A549 (cell line): ENCODE data around the gene TENT5A. TPM values are rescaled to one million over a fixed set of nuclear protein-coding genes. Genes with fewer than 3 reads are reported as not detected.

ENCODE experiments used
- ATAC-seq, 2 experiments: fragments of 200-7000 bp in 1 of 2; fragments of >200 bp in 1 of 2; cut with Nextera tagmentation in 1 of 2; cut with Tn5 transposase in 1 of 2; 3 replicates each; pipeline versions ENCODE4 v1.8.0 to v1.9.1; 2018 to 2020; ENCODE audit warnings: mild to moderate bottlenecking in 1 of 2, moderate library complexity in 1 of 2
- CTCF ChIA-PET: fragments of 300-600 bp; sonication (Branson Sonifier 250); formaldehyde crosslinking; extraction: SDS; loops from one replicate; lab custom pipeline; 2021; ENCODE audit warnings: antibody characterized with exemption, inconsistent platforms; lab: Yijun Ruan, JAX
- POLR2A ChIA-PET: fragments of 350-600 bp; formaldehyde crosslinking; extraction: SDS; loops from one replicate; lab custom pipeline; 2021; ENCODE audit warnings: antibody characterized with exemption, inconsistent platforms; lab: Yijun Ruan, JAX
- DNase-seq, 2 experiments: peaks; one replicate each; pipeline versions ENCODE4 v3.0.0 to v3.0.0-alpha.2; 2011 to 2016; ENCODE audit warnings: low read depth in 1 of 2, low spot score in 1 of 2
- FAIRE-seq: peaks from 2 replicates; lab custom pipeline; 2011; peaks lifted over from hg19 to GRCh38; lab: Jason Lieb, UNC
- H3K27ac ChIP-seq, 2 experiments: fragments of >200 bp; sonication (Bioruptor Twin); formaldehyde crosslinking; 3 replicates each; pipeline ENCODE4 v1.5.1; 2016 to 2017
- H3K4me1 ChIP-seq: fragments of >200 bp; sonication (Bioruptor Twin); formaldehyde crosslinking; 3 replicates; pipeline ENCODE4 v1.6.1; 2016
- H3K4me2 ChIP-seq: fragments of >200 bp; sonication (Bioruptor Twin); formaldehyde crosslinking; 3 replicates; pipeline ENCODE4 v1.6.1; 2016
- H3K4me3 ChIP-seq: fragments of >200 bp; sonication (Bioruptor Twin); formaldehyde crosslinking; 3 replicates; pipeline ENCODE4 v1.5.1; 2016
- H3K9me3 ChIP-seq: fragments of >200 bp; sonication (Bioruptor Twin); formaldehyde crosslinking; 3 replicates; pipeline ENCODE4 v1.6.1; 2016
- ATOH8 ChIP-seq: fragments of 250-450 bp; sonication (Bioruptor Pico); IDR thresholded peaks from 2 replicates; pipeline ENCODE4 v1.5.0; 2020; ENCODE audit warnings: low read depth, mild to moderate bottlenecking, moderate library complexity
- BCL3 ChIP-seq: fragments of >200 bp; sonication (Bioruptor Twin); formaldehyde crosslinking; IDR thresholded peaks from 3 replicates; pipeline ENCODE4 v1.6.1; 2016
- CHD2 ChIP-seq: fragments of 150-350 bp; IDR thresholded peaks from 2 replicates; pipeline ENCODE4 v1.6.1; 2014; ENCODE audit warnings: low read length; ENCODE audit not compliant: partially characterized antibody
- E2F6 ChIP-seq: IDR thresholded peaks from 2 replicates; pipeline ENCODE4 v1.6.1; 2012; ENCODE audit warnings: low read depth, borderline replicate concordance
- EHF ChIP-seq: fragments of 250-450 bp; sonication (Bioruptor Pico); IDR thresholded peaks from 2 replicates; pipeline ENCODE4 v1.5.0; 2020; ENCODE audit warnings: mild to moderate bottlenecking
- ESRRA ChIP-seq: fragments of 150-350 bp; IDR thresholded peaks from 2 replicates; pipeline ENCODE4 v1.6.1; 2014; ENCODE audit warnings: mild to moderate bottlenecking, low read length, borderline replicate concordance
- HEYL ChIP-seq: fragments of 250-450 bp; sonication (Bioruptor Pico); IDR thresholded peaks from 2 replicates; pipeline ENCODE4 v1.8.0; 2021; ENCODE audit warnings: mild to moderate bottlenecking, moderate library complexity
- JUNB ChIP-seq: fragments of >200 bp; sonication (Bioruptor Twin); formaldehyde crosslinking; IDR thresholded peaks from 2 replicates; pipeline ENCODE4 v1.6.1; 2016
- MAZ ChIP-seq: fragments of 150-350 bp; IDR thresholded peaks from 2 replicates; pipeline ENCODE4 v1.6.1; 2014; ENCODE audit warnings: antibody characterized with exemption, low read depth, low read length, borderline replicate concordance
- NFE2L2 ChIP-seq: fragments of 150-350 bp; conservative IDR thresholded peaks from 2 replicates; pipeline ENCODE4 v1.6.1; 2014; ENCODE audit warnings: low read length
- RCOR1 ChIP-seq: fragments of 150-350 bp; IDR thresholded peaks from 2 replicates; pipeline ENCODE4 v1.6.1; 2014; ENCODE audit warnings: antibody characterized with exemption, low read length, low read depth
- REST ChIP-seq: fragments of 200-600 bp; sonication (generic); IDR thresholded peaks from 2 replicates; pipeline ENCODE4 v1.6.1; 2016; ENCODE audit warnings: antibody characterized with exemption, mild to moderate bottlenecking, moderate library complexity
- SREBF2 ChIP-seq: fragments of 450-650 bp; IDR thresholded peaks from 2 replicates; pipeline ENCODE4 v1.6.1; 2014; ENCODE audit warnings: mild to moderate bottlenecking, moderate library complexity
- USF2 ChIP-seq: fragments of 450-650 bp; IDR thresholded peaks from 2 replicates; pipeline ENCODE4 v1.6.1; 2014; ENCODE audit warnings: antibody characterized with exemption
- ZSCAN20 ChIP-seq: fragments of 250-450 bp; sonication (Bioruptor Pico); IDR thresholded peaks from 2 replicates; pipeline ENCODE4 v1.8.0; 2022; ENCODE audit warnings: mild to moderate bottlenecking, moderate library complexity
- WGBS: methylation state at CpG from one replicate; pipeline ENCODE4 v1.1.6; 2017; ENCODE audit errors: missing lambda C conversion rate; 5-methylcytosine and 5-hydroxymethylcytosine counted together
- polyA plus RNA-seq, 4 experiments: library from polyadenylated mRNA; depleted of rRNA in 3 of 4; stranded (reverse); fragments of >200 nt; fragmentation: RNase III in 1 of 4; extraction: RNeasy Plus Mini Kit Qiagen cat#74134 plus additional on column Dnase treatment in 1 of 4; gene quantifications; 2 replicates in 3 of 4; 3 replicates in 1 of 4; pipeline ENCODE4 v1.2.3, GENCODE V29; 2011 to 2017

The TENT5A gene
- polyA plus RNA-seq, 2 of the 4 experiments (the other 2 are of a cell fraction) = 1.1 to 1.8 TPM

GRCh38 chr6:81793821-81794475 is 41.5 kb upstream of the TENT5A start:
- no peak for ATAC-seq

GRCh38 chr6:81792826-81793225 is 40.3 kb upstream of the TENT5A start:
- TF ChIP-seq REST = no peak
- ChIA-PET CTCF (no interaction called here), POLR2A (no interaction called here)
- ATAC-seq (no peak), DNase-seq (no peak), FAIRE-seq (no peak)
- Histone ChIP-seq H3K27ac (no peak overlapping the region), H3K4me1 (peaks cover 13% of the 10 kb centered on the region), H3K4me2 (no peak overlapping the region), H3K9me3 (no peaks in the 10 kb centered on the region), H3K4me3 (no peak overlapping the region)
- WGBS = 77% methylated on average over 1 of the region's 1 CpG

More at GRCh38 chr6:81793821-81794475, 41.5 kb upstream of the TENT5A start:
- DNase-seq (no peak), FAIRE-seq (no peak)
- ChIA-PET CTCF (no interaction called here), POLR2A (no interaction called here)
- no peak overlapping the region for H3K27ac ChIP-seq
- H3K4me2 ChIP-seq = no peak overlapping the region
- H3K4me3 ChIP-seq = no peak overlapping the region
- no peak for TF ChIP-seq MAZ
- no peak for TF ChIP-seq JUNB
- TF ChIP-seq USF2 = no peak
- H3K4me1 ChIP-seq = peaks cover 2% of the 10 kb centered on the region
- H3K9me3 ChIP-seq = no peaks in the 10 kb centered on the region
- WGBS = 69% methylated on average over 4 of the region's 4 CpGs

- no peak for TF ChIP-seq EHF (CRISPR knock-in tag)
- no peak for TF ChIP-seq ESRRA
- no peak for TF ChIP-seq CHD2
- no peak for TF ChIP-seq ATOH8 (CRISPR knock-in tag)
- no peak for TF ChIP-seq NFE2L2
- no peak for TF ChIP-seq JUNB
- no peak for TF ChIP-seq RCOR1
- no peak for TF ChIP-seq HEYL (CRISPR knock-in tag)
- no peak for TF ChIP-seq E2F6
- TF ChIP-seq ZSCAN20 (CRISPR knock-in tag) = no peak
- TF ChIP-seq SREBF2 = no peak
- TF ChIP-seq BCL3 = no peak
- TF ChIP-seq, all 56 proteins: peak for 0
- WGBS = 31% methylated on average over 2 of the region's 2 CpGs
- no peak overlapping the region for H3K4me2 ChIP-seq
- no peaks in the 10 kb centered on the region for H3K9me3 ChIP-seq
- no peak overlapping the region for H3K4me3 ChIP-seq
- POLR2A ChIA-PET = no interaction called here
- peaks cover 22% of the 10 kb centered on the region for H3K4me1 ChIP-seq
- no peak for DNase-seq
- FAIRE-seq = no peak
- H3K27ac ChIP-seq = no peak overlapping the region
- CTCF ChIA-PET = no interaction called here
- no peak for ATAC-seq
Observed at GRCh38 chr6:81791756-81792155, 39.3 kb upstream of the TENT5A start.
